Central memory CD4-positive, alpha-beta T cell (primary cell): ENCODE data around the gene SCNN1A.

Experiments used
- DNase-seq: peaks from one replicate; pipeline ENCODE4 v3.0.0; 2022
- total RNA-seq, 3 experiments: gene quantifications; one replicate each; lab custom pipeline; 2026; lab: John Stamatoyannopoulos, UW

Gene SCNN1A
- 0.07 to 2.1 (median 0.87) reads per million in 3 experiments for total RNA-seq

- DNase-seq = no peak
These were observed at the start of gene SCNN1A for GRCh38 chr12:6375269-6376078. Gene SCNN1A, minus strand, starts transcription at chr12:6375563. Its CDS starts 780 bp downstream, at chr12:6374783.

DNA sequence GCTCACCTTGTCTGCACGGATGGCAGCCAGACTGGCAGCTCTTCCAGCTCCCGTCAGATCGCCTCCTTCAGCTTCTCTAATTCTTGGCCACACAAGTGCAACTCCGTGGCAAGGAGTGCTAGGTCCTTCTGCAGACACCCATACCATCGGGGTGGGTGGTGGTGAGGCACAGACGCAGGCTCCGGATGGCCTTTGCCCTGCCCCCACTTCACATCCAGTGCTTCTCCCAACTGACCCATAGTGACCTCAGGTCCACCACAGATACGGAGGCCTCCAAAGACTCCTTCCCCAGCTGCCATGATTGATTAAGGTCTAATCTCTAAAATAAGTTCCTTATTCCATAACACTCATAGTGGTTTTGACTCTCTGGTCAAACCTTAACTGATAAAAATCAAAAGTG is 49.5 kb upstream of the SCNN1A start:
- no peak for DNase-seq

DNA sequence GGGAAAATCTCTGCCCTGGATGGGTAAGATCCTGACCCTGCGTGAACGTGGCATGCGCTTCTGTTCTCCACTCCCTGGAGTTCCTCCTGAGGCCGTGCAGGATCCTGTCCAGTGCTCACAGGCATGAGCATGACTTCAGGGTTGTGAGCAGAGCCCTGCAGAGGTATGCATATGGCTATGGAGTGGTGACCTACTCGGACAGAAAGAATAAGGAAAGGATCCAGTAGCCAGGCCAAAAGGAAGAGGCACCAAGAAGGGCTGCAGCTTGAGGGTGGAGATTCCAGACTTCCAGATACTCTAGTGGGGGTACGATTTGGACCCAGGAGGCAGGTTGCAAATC is 48.6 kb upstream of the SCNN1A start:
- DNase-seq = no peak

- peak; percentile 82 for DNase-seq
These were observed 48.1 kb upstream of the SCNN1A start for GRCh38 chr12:6423267-6424007.

DNA sequence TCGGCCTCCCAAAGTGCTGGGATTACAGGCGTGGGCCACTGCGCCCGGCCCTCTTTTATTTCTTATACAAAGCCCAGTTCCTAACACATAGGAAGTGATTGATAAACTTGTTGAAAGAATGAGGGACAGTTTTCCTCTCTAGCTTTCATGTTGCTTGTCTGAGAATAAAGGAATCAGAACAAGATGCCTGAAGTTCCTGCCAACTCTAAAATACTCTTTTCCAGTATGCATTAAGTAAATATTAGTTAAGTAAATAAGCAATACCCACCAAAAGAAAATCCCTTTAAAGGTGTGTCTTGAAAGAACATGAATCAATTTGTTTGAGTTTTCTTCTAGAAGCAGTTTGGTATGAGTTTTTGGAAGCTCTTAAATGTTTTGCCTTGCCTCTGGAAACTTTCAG is 45.0 kb upstream of the SCNN1A start:
- DNase-seq = no peak

DNA sequence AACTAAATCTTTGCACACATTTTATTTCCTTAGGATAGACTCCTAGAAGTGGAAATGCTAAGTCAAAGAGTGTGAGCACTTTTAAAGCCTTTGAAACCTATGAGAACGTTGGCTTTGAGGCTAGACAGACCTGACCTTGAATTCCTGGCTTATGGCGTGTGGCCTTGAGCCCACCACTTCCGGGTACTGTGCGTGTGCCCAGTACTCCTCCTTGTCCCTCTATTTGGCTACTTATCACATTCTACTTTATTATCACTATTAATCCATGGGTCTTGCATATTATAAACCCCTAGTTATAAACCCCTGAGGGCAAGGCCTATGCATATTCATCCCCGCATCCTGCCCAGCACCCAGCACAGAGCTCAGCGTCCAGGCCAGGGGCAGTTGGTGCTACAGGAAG is 43.4 kb upstream of the SCNN1A start:
- no peak for DNase-seq

GRCh38 chr12:6416596-6416995 is 41.2 kb upstream of the SCNN1A start:
- DNase-seq = no peak

DNA sequence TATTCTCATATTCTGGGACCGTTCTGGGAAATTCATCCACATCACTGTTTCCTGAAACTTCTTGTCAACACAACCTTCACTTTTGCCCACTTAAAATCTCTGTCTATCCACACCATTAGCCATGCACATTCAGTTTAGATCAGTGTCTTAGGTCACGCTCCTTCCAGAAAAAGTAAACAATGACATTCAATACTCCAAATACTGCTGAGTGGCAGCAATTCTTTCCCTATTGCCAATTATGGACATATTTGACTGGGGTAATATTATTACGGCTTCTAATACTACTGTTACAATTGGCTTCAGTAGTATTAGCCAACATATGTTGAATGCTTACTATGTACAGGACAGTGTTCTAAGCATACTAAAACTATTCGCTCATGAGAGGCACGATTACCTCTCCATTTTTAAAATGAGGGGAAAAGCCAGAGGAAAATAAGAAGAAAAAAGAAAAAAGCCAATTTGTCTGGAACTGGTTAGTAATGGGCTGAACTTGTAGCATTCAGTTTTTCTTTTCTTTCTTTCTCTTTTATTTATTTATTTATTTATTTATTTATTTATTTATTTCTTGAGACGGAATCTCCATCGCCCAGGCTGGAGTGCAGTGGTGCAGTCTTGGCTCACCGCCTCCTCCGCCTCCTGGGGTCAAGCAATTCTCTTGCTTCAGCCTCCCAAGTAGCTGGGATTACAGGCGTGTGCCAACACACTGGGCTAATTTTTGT is 32.0 kb upstream of the SCNN1A start:
- DNase-seq = no peak

- no peak for DNase-seq
These were observed 30.6 kb upstream of the SCNN1A start for GRCh38 chr12:6405963-6406362.

GRCh38 chr12:6404390-6404789 is 29.0 kb upstream of the SCNN1A start:
- no peak for DNase-seq

DNA sequence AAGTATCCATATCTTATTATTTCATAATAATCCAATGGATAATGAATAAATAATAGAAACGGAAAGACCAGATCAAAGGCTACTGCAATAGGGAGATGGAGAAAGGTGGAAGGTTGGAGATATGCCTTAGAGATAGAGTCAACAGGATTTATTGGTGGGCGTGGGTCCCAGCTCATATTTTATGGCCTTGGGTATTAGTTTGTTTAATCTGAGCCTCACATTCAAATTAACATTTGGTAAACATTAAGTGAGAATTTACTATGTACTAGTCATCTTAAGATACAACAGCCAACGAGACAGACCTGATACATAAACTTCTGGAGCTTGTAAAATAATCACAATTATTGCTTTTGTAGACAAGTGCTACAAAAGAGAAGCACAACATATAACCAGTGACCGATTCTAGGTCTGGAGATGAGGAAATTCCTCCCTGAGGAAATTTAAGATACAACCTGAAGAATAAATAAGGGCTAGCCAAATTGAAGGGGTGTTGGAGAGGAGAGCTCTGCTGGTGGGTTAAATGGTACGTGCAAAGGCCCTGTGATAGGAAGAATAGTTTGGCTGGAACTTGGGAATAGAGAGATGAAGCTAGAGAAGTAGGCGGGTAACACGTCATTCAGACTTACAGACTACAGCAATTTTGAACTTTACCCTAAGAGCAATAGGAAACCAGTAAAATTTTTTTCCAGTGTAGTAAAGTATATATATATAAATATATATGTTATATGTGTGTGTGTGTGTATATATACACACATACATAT is 24.7 kb upstream of the SCNN1A start:
- DNase-seq = no peak

DNA sequence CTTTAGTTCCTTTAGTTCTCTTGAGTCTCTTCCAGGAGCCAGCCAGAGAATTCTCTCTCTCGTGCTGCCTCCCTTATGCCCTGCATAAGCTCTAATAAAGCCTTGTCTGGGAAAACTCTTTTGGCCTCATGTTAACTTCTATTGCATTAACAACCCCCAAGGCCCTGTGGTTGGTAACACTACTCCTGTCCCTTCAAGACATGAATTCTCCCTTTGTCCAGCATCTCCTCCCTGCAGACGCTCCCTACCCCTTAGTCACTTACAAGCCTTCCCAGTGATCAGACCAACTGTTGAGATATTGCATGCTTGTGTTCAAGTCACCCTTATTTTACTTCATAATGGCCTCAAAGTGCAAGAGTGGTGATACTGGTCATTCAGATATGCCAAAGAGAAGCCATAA is 20.7 kb upstream of the SCNN1A start:
- DNase-seq = no peak

- DNase-seq = no peak
These were observed 19.0 kb upstream of the SCNN1A start for GRCh38 chr12:6394398-6394797.

- DNase-seq = no peak
These were observed 17.7 kb upstream of the SCNN1A start for GRCh38 chr12:6393109-6393508.

DNA sequence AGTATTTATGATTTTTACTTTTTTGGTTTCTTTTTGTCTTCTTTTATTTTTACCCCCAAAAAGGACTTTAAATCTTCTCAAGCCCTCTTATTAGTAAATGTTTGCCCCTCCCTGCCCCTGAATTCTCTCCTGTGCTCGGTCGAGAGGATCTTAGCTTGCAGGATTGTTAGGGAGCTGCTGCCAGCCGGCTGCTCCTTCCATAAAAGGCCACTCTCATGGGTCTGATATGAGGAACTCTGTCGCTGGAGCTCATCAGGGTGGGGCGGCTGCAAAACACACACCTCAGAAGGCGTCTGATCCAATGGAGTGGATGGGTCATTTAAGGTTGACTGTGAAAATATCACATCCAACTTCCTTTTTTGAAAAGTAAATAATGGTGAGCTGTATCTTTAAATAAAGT is 17.1 kb upstream of the SCNN1A start:
- no peak for DNase-seq

- DNase-seq = no peak
These were observed 15.7 kb upstream of the SCNN1A start for GRCh38 chr12:6391013-6391412.

DNA sequence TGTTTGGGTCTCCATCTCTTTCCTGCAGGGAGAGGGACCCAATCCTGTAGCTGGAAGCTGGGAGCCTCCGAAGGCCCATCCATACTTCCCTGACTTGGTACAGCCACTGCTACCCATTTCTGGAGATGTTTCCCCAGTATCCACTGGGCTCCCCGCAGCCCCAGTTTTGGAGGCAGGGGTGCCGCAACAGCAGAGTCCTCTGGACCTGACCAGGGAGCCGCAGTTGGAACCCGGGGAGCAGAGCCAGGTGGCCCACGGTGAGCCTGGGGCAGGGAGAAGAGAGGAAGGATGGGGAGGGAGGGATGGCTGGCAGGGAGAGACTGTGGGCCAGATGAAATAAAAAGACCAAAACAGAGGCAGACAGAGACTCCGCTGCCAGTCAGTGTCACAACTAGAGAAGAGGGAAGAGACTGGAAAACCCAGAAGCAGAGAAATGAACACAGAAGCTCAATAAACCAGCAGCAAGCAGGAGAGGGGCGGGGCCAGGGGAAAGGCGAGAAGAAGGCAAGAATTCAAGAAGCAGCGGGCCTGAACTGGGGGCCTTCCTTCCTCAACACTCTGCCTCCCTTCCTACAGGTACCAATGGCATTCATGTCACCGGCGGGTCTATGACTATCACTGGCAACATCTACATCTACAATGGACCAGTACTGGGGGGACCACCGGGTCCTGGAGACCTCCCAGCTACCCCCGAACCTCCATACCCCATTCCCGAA is 14.9 kb upstream of the SCNN1A start:
- no peak for DNase-seq

GRCh38 chr12:6387541-6387940 is 12.2 kb upstream of the SCNN1A start:
- DNase-seq = no peak

GRCh38 chr12:6386491-6386890 is 11.1 kb upstream of the SCNN1A start:
- no peak for DNase-seq

DNA sequence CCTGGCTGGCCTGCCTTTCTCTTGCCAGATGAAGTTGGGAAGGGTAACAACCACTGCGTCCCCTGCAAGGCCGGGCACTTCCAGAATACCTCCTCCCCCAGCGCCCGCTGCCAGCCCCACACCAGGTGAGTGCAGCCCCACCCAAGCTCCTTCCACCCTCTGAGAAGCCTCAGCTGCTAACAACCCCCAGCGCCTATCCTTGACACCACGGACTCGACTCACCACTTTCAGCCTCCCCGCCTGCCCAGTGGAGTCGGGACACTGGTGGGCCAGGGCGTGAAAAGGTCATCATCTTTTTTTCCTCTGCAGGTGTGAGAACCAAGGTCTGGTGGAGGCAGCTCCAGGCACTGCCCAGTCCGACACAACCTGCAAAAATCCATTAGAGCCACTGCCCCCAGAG is 10.7 kb upstream of the SCNN1A start:
- no peak for DNase-seq

DNA sequence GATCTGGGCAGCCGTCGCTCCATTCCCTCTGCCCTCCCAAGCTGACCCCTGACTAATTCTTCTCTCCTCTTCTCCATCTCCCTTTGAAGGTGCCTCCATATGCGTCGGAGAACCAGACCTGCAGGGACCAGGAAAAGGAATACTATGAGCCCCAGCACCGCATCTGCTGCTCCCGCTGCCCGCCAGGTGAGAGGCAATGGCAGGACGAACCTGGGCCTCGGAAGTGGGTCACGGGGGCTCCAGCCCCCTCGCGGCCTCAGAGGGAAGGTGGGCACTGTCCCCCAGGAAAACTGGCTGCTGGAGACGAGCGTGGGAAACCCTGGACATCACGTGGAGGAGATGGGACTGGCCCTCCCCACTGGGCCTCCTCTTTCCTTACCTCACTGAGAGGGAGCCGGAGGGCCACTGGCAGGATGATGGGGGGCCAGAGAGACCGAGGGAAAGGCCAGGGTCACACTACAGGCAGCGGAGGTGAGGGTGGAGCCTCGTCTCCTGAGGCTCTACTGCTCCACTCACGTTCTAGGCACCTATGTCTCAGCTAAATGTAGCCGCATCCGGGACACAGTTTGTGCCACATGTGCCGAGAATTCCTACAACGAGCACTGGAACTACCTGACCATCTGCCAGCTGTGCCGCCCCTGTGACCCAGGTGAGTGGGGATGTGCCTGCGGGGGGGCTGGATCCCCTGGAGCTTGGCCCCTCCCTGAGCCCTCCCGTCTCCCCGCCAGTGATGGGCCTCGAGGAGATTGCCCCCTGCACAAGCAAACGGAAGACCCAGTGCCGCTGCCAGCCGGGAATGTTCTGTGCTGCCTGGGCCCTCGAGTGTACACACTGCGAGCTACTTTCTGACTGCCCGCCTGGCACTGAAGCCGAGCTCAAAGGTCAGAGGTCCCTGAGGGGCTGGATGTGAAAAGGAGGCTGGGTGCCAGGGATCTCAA is 9.4 kb upstream of the SCNN1A start:
- no peak for DNase-seq
